PC-9 (cell line): ENCODE results near the gene MTA3.

Source experiments
- EZH2 ChIP-seq: fragments of 200-600 bp; sonication (generic); IDR thresholded peaks from 2 replicates; pipeline ENCODE4 v1.8.0; 2017; ENCODE audit warnings: antibody characterized with exemption, low read depth
- TF ChIP-seq, protein P1 (sequence below): fragments of 200-600 bp; sonication (generic); conservative IDR thresholded peaks from 2 replicates; pipeline ENCODE4 v1.6.1; 2017; ENCODE audit warnings: mixed run types, antibody characterized with exemption, mild to moderate bottlenecking, moderate library complexity

DNA sequence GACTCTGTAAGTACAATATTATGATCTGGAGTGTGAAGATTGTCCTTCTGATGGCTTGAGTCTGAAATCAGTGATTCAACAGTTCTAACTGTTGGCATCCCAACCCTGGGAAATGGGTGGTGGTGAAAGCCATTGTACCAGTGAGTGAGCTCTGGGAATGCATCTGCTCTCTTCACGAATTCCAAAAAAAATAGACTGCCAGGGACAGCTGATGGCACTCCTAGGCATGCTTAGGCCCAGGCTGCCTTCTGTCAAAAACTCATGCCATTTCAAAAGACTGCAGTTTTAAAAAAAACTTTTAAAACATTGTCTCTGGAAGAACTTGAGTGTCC is 175.2 kb downstream of the MTA3 start:
- no peak for TF ChIP-seq EZH2
- TF ChIP-seq, protein P1, sequence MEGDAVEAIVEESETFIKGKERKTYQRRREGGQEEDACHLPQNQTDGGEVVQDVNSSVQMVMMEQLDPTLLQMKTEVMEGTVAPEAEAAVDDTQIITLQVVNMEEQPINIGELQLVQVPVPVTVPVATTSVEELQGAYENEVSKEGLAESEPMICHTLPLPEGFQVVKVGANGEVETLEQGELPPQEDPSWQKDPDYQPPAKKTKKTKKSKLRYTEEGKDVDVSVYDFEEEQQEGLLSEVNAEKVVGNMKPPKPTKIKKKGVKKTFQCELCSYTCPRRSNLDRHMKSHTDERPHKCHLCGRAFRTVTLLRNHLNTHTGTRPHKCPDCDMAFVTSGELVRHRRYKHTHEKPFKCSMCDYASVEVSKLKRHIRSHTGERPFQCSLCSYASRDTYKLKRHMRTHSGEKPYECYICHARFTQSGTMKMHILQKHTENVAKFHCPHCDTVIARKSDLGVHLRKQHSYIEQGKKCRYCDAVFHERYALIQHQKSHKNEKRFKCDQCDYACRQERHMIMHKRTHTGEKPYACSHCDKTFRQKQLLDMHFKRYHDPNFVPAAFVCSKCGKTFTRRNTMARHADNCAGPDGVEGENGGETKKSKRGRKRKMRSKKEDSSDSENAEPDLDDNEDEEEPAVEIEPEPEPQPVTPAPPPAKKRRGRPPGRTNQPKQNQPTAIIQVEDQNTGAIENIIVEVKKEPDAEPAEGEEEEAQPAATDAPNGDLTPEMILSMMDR = no peak
